ENCODE data around the gene CXCL16.
"Not testable (repeated sequence)": the region's sequence is repeated elsewhere in the genome, so short reads cannot be mapped to it uniquely, and the experiment has no call there.

CXCL16 gene

GRCh38 chr17:4721203-4722135, 18.3 kb downstream of the CXCL16 start:
- H3K4me3 Mint-ChIP-seq, result no peak overlapping the region
- H3K27ac Mint-ChIP-seq, result peak overlapping the region; percentile 72
- peaks cover 79% of the 10 kb centered on the region for H3K4me1 Mint-ChIP-seq (ENCODE audit: low read depth)

GRCh38 chr17:4720787-4721186, 18.9 kb downstream of the CXCL16 start:
- Mint-ChIP-seq H3K9me3 (no peaks in the 10 kb centered on the region), H3K36me3 (ENCODE audit: low read depth) (peaks cover 75% of the 10 kb centered on the region), H3K27ac (no peak overlapping the region), H3K27me3 (no peaks in the 10 kb centered on the region), H3K4me1 (ENCODE audit: low read depth) (peaks cover 77% of the 10 kb centered on the region), H3K4me3 (no peak overlapping the region)
- intact Hi-C loops (cut with micrococcal nuclease), result no loop called here

More at GRCh38 chr17:4721203-4722135, 18.3 kb downstream of the CXCL16 start:
- intact Hi-C loops (cut with micrococcal nuclease), result no loop called here
- Mint-ChIP-seq H3K36me3 (ENCODE audit: low read depth) (peaks cover 68% of the 10 kb centered on the region), H3K9me3 (no peaks in the 10 kb centered on the region), H3K27me3 (no peaks in the 10 kb centered on the region)

- H3K36me3 Mint-ChIP-seq (ENCODE audit: low read depth), result peaks cover 85% of the 10 kb centered on the region
- H3K9me3 Mint-ChIP-seq, result no peaks in the 10 kb centered on the region
- intact Hi-C loops (cut with micrococcal nuclease), result no loop called here
- H3K27me3 Mint-ChIP-seq, result no peaks in the 10 kb centered on the region
- H3K4me1 Mint-ChIP-seq (ENCODE audit: low read depth), result peaks cover 77% of the 10 kb centered on the region
- no peak overlapping the region for H3K27ac Mint-ChIP-seq
- H3K4me3 Mint-ChIP-seq, result no peak overlapping the region
Measured at GRCh38 chr17:4719684-4720221, 20.0 kb downstream of the CXCL16 start.

GRCh38 chr17:4719146-4719545, 20.6 kb downstream of the CXCL16 start:
- H3K4me1 Mint-ChIP-seq (ENCODE audit: low read depth), result peaks cover 79% of the 10 kb centered on the region
- intact Hi-C loops (cut with micrococcal nuclease), result no loop called here
- H3K36me3 Mint-ChIP-seq (ENCODE audit: low read depth), result peaks cover 91% of the 10 kb centered on the region
- no peaks in the 10 kb centered on the region for H3K9me3 Mint-ChIP-seq
- H3K27ac Mint-ChIP-seq, result no peak overlapping the region
- no peaks in the 10 kb centered on the region for H3K27me3 Mint-ChIP-seq
- no peak overlapping the region for H3K4me3 Mint-ChIP-seq

GRCh38 chr17:4718276-4718675, 21.5 kb downstream of the CXCL16 start:
- peaks cover 100% of the 10 kb centered on the region for H3K36me3 Mint-ChIP-seq (ENCODE audit: low read depth)
- no peaks in the 10 kb centered on the region for H3K9me3 Mint-ChIP-seq
- intact Hi-C loops (cut with micrococcal nuclease), result no loop called here
- H3K27me3 Mint-ChIP-seq, result no peaks in the 10 kb centered on the region
- no peak overlapping the region for H3K4me3 Mint-ChIP-seq
- peak overlapping the region; percentile 34 for H3K27ac Mint-ChIP-seq
- peaks cover 84% of the 10 kb centered on the region for H3K4me1 Mint-ChIP-seq (ENCODE audit: low read depth)

- intact Hi-C loops (cut with micrococcal nuclease), result no loop called here
- Mint-ChIP-seq H3K4me3 (no peak overlapping the region), H3K9me3 (no peaks in the 10 kb centered on the region), H3K27me3 (no peaks in the 10 kb centered on the region), H3K4me1 (ENCODE audit: low read depth) (peaks cover 81% of the 10 kb centered on the region), H3K36me3 (ENCODE audit: low read depth) (peaks cover 100% of the 10 kb centered on the region), H3K27ac (peak overlapping the region; percentile 34)
Measured at GRCh38 chr17:4717791-4718190, 21.9 kb downstream of the CXCL16 start.

GRCh38 chr17:4716081-4716480, 23.6 kb downstream of the CXCL16 start:
- intact Hi-C loops (cut with micrococcal nuclease), result no loop called here
- peaks cover 83% of the 10 kb centered on the region for H3K4me1 Mint-ChIP-seq (ENCODE audit: low read depth)
- no peaks in the 10 kb centered on the region for H3K27me3 Mint-ChIP-seq
- no peak overlapping the region for H3K4me3 Mint-ChIP-seq
- H3K27ac Mint-ChIP-seq, result peak overlapping the region; percentile 69
- H3K36me3 Mint-ChIP-seq (ENCODE audit: low read depth), result peaks cover 97% of the 10 kb centered on the region
- H3K9me3 Mint-ChIP-seq, result no peaks in the 10 kb centered on the region

- Mint-ChIP-seq H3K36me3 (ENCODE audit: low read depth) (peaks cover 97% of the 10 kb centered on the region), H3K9me3 (no peaks in the 10 kb centered on the region), H3K27me3 (no peaks in the 10 kb centered on the region), H3K4me1 (ENCODE audit: low read depth) (peaks cover 75% of the 10 kb centered on the region), H3K4me3 (peak overlapping the region; percentile 66), H3K27ac (peak overlapping the region; percentile 69)
- intact Hi-C loops (cut with micrococcal nuclease), result no loop called here
Measured at GRCh38 chr17:4715063-4715744, 24.5 kb downstream of the CXCL16 start.

- H3K27me3 Mint-ChIP-seq; intact Hi-C loops (cut with micrococcal nuclease); H3K9me3 Mint-ChIP-seq: not testable (repeated sequence)
- Mint-ChIP-seq H3K4me3 (peak overlapping the region; percentile 66), H3K36me3 (ENCODE audit: low read depth) (peaks cover 92% of the 10 kb centered on the region), H3K4me1 (ENCODE audit: low read depth) (peaks cover 73% of the 10 kb centered on the region), H3K27ac (peak overlapping the region; percentile 69)
Measured at GRCh38 chr17:4714340-4715062, 25.2 kb downstream of the CXCL16 start.

GRCh38 chr17:4712526-4712925, 27.2 kb downstream of the CXCL16 start:
- peaks cover 72% of the 10 kb centered on the region for H3K36me3 Mint-ChIP-seq (ENCODE audit: low read depth)
- H3K4me1 Mint-ChIP-seq (ENCODE audit: low read depth), result peaks cover 61% of the 10 kb centered on the region
- peak overlapping the region; percentile 95 for H3K27ac Mint-ChIP-seq
- intact Hi-C loops (cut with micrococcal nuclease), result no loop called here
- H3K27me3 Mint-ChIP-seq, result no peaks in the 10 kb centered on the region
- peak overlapping the region; percentile 86 for H3K4me3 Mint-ChIP-seq
- no peaks in the 10 kb centered on the region for H3K9me3 Mint-ChIP-seq

- H3K4me3 Mint-ChIP-seq, result peak overlapping the region; percentile 86
- intact Hi-C loops (cut with micrococcal nuclease), result loop anchor here (2.0 kb wide), 2 partner anchors 57 to 85 kb away; partner anchors contain the start of gene PSMB6
- peaks cover 64% of the 10 kb centered on the region for H3K36me3 Mint-ChIP-seq (ENCODE audit: low read depth)
- no peaks in the 10 kb centered on the region for H3K9me3 Mint-ChIP-seq
- H3K4me1 Mint-ChIP-seq (ENCODE audit: low read depth), result peaks cover 53% of the 10 kb centered on the region
- H3K27me3 Mint-ChIP-seq, result no peaks in the 10 kb centered on the region
- H3K27ac Mint-ChIP-seq, result peak overlapping the region; percentile 95
Measured at GRCh38 chr17:4711661-4712181, 28.0 kb downstream of the CXCL16 start.

- H3K36me3 Mint-ChIP-seq (ENCODE audit: low read depth), result peaks cover 57% of the 10 kb centered on the region
- H3K4me3 Mint-ChIP-seq, result peak overlapping the region; percentile 86
- peak overlapping the region; percentile 95 for H3K27ac Mint-ChIP-seq
- no peaks in the 10 kb centered on the region for H3K9me3 Mint-ChIP-seq
- intact Hi-C loops (cut with micrococcal nuclease), result loop anchor here (1.0 to 2.0 kb wide), 3 partner anchors 20 to 86 kb away; partner anchors contain the start of genes MED11 and PSMB6
- no peaks in the 10 kb centered on the region for H3K27me3 Mint-ChIP-seq
- peaks cover 56% of the 10 kb centered on the region for H3K4me1 Mint-ChIP-seq (ENCODE audit: low read depth)
Measured at GRCh38 chr17:4710693-4711634, 28.8 kb downstream of the CXCL16 start.

All from dendritic cell treated with granulocyte-macrophage colony-stimulating factor and Interleukin-4, amounts not matched to agents 40 ng/mL and 50 ng/mL, for 4 days (primary cell).